HepG2 (cell line): Measurements from ENCODE around the gene OR52K1.

Experiments used
- FOXM1 ChIP-seq: sonication (generic); formaldehyde crosslinking; IDR thresholded peaks from 2 replicates; pipeline ENCODE4 v1.5.0; 2020; ENCODE audit warnings: missing genetic modification reagents
- MED1 ChIP-seq: sonication (generic); formaldehyde crosslinking; IDR thresholded peaks from 2 replicates; pipeline ENCODE4 v1.4.0; 2020; ENCODE audit warnings: missing genetic modification reagents
- POLR2A ChIP-seq, 2 experiments: IDR thresholded peaks; 2 replicates each; pipeline ENCODE4 v1.6.1; 2011; ENCODE audit warnings: low read depth in 2 of 2, low read length in 2 of 2, mild to moderate bottlenecking in 1 of 2, moderate library complexity in 1 of 2; ENCODE audit not compliant: insufficient read depth in 1 of 2
- TF ChIP-seq, protein P1 (sequence below): sonication (generic); formaldehyde crosslinking; IDR thresholded peaks from 2 replicates; pipeline ENCODE4 v1.4.0; 2020; ENCODE audit warnings: missing genetic modification reagents
- TF ChIP-seq, protein P2 (sequence below): sonication (generic); formaldehyde crosslinking; IDR thresholded peaks from 2 replicates; pipeline ENCODE4 v1.5.0; 2020; ENCODE audit warnings: mild to moderate bottlenecking, missing genetic modification reagents, moderate library complexity

DNA sequence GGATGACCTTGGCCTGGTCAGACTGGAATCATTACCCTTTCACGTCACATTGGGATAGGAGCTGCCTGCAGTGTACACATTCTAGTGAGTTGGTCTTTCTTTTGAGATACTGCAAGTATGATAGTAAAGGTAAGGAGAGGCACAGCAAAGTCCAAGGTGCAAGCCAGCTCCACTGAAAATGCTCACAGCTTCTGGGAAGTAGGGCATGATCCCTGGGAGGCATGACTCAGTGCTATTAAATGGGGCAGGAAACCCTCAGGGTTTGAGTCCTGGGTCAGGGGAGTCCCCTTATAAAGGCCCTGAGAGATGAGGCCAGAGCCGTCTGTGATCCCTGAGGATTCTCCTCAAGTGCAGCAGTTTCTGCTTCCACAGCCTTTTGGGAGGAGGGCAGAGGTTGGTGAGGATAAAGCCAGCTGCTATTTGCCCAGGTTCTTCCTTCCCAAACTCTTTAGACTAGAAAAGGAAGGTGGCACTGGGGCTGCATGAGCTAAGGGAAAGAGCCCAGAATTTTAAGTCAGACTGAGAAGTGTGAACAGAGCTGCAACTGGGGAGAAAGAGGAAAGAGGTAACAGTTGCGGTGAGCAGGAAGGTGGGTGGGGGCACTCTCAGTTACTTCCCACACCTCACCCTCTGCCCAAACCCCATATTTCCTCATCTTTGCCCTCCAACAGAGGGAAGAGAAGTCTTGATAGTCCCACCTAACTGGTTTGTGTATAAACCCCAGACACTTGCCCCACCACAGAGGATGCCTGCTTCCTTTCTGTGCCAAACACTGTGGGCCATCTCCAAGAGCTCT is 14.4 kb upstream of the OR52K1 start:
- TF ChIP-seq POLR2A (IDR thresholded peaks at IDR 0.05; ENCODE audit: insufficient read depth in 1 of 2, low read depth in 2 of 2, low read length in 2 of 2) = no peak
- TF ChIP-seq, protein P1, sequence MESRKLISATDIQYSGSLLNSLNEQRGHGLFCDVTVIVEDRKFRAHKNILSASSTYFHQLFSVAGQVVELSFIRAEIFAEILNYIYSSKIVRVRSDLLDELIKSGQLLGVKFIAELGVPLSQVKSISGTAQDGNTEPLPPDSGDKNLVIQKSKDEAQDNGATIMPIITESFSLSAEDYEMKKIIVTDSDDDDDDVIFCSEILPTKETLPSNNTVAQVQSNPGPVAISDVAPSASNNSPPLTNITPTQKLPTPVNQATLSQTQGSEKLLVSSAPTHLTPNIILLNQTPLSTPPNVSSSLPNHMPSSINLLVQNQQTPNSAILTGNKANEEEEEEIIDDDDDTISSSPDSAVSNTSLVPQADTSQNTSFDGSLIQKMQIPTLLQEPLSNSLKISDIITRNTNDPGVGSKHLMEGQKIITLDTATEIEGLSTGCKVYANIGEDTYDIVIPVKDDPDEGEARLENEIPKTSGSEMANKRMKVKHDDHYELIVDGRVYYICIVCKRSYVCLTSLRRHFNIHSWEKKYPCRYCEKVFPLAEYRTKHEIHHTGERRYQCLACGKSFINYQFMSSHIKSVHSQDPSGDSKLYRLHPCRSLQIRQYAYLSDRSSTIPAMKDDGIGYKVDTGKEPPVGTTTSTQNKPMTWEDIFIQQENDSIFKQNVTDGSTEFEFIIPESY (CRISPR knock-in tag) = no peak
- TF ChIP-seq, protein P2, sequence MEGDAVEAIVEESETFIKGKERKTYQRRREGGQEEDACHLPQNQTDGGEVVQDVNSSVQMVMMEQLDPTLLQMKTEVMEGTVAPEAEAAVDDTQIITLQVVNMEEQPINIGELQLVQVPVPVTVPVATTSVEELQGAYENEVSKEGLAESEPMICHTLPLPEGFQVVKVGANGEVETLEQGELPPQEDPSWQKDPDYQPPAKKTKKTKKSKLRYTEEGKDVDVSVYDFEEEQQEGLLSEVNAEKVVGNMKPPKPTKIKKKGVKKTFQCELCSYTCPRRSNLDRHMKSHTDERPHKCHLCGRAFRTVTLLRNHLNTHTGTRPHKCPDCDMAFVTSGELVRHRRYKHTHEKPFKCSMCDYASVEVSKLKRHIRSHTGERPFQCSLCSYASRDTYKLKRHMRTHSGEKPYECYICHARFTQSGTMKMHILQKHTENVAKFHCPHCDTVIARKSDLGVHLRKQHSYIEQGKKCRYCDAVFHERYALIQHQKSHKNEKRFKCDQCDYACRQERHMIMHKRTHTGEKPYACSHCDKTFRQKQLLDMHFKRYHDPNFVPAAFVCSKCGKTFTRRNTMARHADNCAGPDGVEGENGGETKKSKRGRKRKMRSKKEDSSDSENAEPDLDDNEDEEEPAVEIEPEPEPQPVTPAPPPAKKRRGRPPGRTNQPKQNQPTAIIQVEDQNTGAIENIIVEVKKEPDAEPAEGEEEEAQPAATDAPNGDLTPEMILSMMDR = no peak
- no peak for TF ChIP-seq FOXM1 (CRISPR knock-in tag)
- no peak for TF ChIP-seq MED1 (CRISPR knock-in tag)
